Testis (tissue), 3 donors: ENCODE measurements around the gene TYW1B. TPM values are rescaled to one million over a fixed set of nuclear protein-coding genes. Genes with fewer than 3 reads are reported as not detected.
"Not testable (repeated sequence)": the region's sequence is repeated elsewhere in the genome, so short reads cannot be mapped to it uniquely, and the experiment has no call there.

Source experiments
- DNase-seq: peaks from one replicate; pipeline ENCODE4 v3.0.0-alpha.2; 2019
- H3K27ac ChIP-seq, 2 donors: fragments of 200-600 bp; sonication (generic); one replicate each; pipeline ENCODE4 v1.5.1; 2019
- H3K27me3 ChIP-seq: fragments of 200-600 bp; sonication (generic); one replicate; pipeline ENCODE4 v1.5.1; 2019
- H3K36me3 ChIP-seq: fragments of 200-600 bp; sonication (generic); one replicate; pipeline ENCODE4 v1.5.1; 2017; ENCODE audit warnings: low read depth; ENCODE audit errors: missing control alignments
- H3K4me1 ChIP-seq: fragments of 200-600 bp; sonication (generic); one replicate; pipeline ENCODE4 v1.5.1; 2019
- H3K4me3 ChIP-seq, 2 donors: fragments of 200-600 bp; sonication (generic); one replicate each; pipeline ENCODE4 v1.5.1; 2017 to 2019
- H3K9me3 ChIP-seq: fragments of 200-600 bp; sonication (generic); one replicate; pipeline ENCODE4 v1.5.1; 2017
- CTCF ChIP-seq, 3 experiments: fragments of 450-650 bp in 2 of 3; fragments of 200-600 bp in 1 of 3; sonication (generic) in 1 of 3; IDR thresholded peaks; one replicate each; pipeline ENCODE4 v1.5.1; 2016 to 2019; ENCODE audit warnings: antibody characterized with exemption in 3 of 3, mild to moderate bottlenecking in 2 of 3, moderate library complexity in 1 of 3
- POLR2A ChIP-seq: fragments of 450-650 bp; IDR thresholded peaks from one replicate; pipeline ENCODE4 v1.6.1; 2017; ENCODE audit warnings: antibody characterized with exemption, mild to moderate bottlenecking, moderate library complexity
- WGBS, 2 donors: methylation state at CpG; one replicate each; pipeline ENCODE4 v1.1.5; 2018; 5-methylcytosine and 5-hydroxymethylcytosine counted together
- intact Hi-C: fragments of 100-400 bp; cut with DNase I; formaldehyde crosslinking; loops from one replicate; pipeline ENCODE4 v1.15.1; 2023; ENCODE audit warnings: low total_unique reads
- polyA plus RNA-seq: library from polyadenylated mRNA; stranded (reverse); fragments of 350-450 nt; fragmentation: Illumina TruSeq; extraction: RNeasy Lipid Tissue Mini Kit (QIAGEN cat#74804); gene quantifications from one replicate; pipeline ENCODE4 v1.2.3, GENCODE V29; 2014; ENCODE audit warnings: low read depth, low replicate concordance; ENCODE audit not compliant: insufficient read depth
- total RNA-seq, 2 donors: library from RNA; depleted of rRNA; stranded (reverse); fragments of >200 nt; gene quantifications; one replicate each; pipeline ENCODE4 v1.2.3, GENCODE V29; 2016

Gene TYW1B
- total and polyA plus RNA-seq, 3 donors from 2014 or later: 8.9 to 11.3 (median 10.5) TPM

DNA sequence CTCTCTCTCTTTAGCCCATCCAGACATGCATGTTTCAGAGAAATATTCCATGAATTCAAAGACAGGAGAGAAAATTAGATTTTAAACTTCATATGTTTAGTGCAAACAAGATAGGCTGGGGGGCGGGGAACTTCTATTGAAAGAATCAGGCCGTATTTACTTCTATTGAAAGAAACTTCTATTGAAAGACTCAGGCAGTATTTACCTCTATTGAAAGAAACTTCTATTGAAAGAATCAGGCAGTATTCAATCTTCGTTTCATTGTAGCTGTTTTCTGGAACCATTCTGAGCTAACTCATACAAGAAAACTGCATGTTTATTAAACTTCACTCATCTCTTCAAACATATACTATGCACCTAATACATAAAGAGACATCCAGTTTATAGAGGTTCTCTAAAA lies 123.1 kb downstream of the TYW1B start:
- Histone ChIP-seq H3K27ac (no peak overlapping the region), H3K4me1 (no peaks in the 10 kb centered on the region), H3K27me3 (no peaks in the 10 kb centered on the region), H3K4me3 (no peak overlapping the region), H3K36me3 (no peaks in the 10 kb centered on the region), H3K9me3 (no peaks in the 10 kb centered on the region)
- 78 to 83% methylated on average over 3 of the region's 3 CpGs for WGBS, 2 donors
- TF ChIP-seq CTCF (IDR thresholded peaks at IDR 0.05): no peak
- TF ChIP-seq POLR2A: no peak
- intact Hi-C loops: no loop called here
- DNase-seq: no peak

GRCh38 chr7:72700548-72700947 lies 127.5 kb downstream of the TYW1B start:
- H3K27ac ChIP-seq, intact Hi-C loops, H3K36me3 ChIP-seq, H3K4me3 ChIP-seq, H3K9me3 ChIP-seq, DNase-seq, H3K4me1 ChIP-seq, H3K27me3 ChIP-seq: not testable (repeated sequence)
- 97 to 100% methylated on average over 1 of the region's 1 CpG for WGBS, 2 donors

DNA sequence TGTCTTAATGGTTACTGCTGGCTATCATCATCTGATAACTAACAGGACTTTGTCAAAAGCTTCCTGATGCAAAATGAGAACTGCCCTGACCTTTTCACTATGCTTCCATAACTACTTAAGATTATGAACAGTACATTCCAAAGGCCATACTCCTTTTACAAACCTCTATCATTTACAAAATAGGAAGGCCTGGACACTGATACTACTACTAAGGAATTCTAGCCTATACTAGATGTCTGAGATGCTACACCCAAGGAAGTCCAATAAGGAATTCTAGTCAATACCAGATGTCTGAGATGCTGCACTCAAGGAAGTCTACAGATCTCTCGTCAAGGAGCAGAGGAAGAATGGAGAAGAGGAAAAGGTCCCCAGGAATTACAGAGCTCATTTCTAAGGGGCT lies 130.9 kb downstream of the TYW1B start:
- intact Hi-C loops, H3K4me1 ChIP-seq: not testable (repeated sequence)

DNA sequence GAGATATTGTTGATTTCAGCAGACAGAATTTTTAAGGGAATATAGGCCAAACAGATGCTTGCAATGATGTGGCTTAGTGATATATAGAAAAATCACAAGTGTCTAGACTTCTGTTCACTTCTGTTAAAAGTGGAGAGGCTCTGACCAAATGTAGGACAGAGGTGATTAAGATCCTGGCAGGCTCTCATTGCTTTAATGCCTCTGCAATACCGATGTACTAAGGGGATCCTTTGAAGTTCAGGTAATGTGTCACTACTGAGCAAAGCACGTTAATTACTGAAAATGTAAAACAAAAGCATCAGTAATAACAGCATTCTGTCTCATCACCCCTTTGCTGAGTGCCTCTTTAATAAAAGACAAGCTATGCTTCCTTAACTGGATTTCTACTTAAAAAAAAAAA lies 131.4 kb downstream of the TYW1B start:
- H3K4me3 ChIP-seq, H3K27me3 ChIP-seq, H3K27ac ChIP-seq, H3K4me1 ChIP-seq, DNase-seq, H3K36me3 ChIP-seq, intact Hi-C loops, H3K9me3 ChIP-seq: not testable (repeated sequence)
- 45% methylated on average over 2 of the region's 2 CpGs; no CpG with 5 or more reads in 1 of the 2 donors for WGBS, 2 donors

More for the DNA sequence above, 130.9 kb downstream of the TYW1B start:
- H3K27ac ChIP-seq, H3K36me3 ChIP-seq, H3K27me3 ChIP-seq, H3K9me3 ChIP-seq, H3K4me3 ChIP-seq, DNase-seq: not testable (repeated sequence)
- WGBS, 2 donors: 60% methylated on average over 1 of the region's 1 CpG; no CpG with 5 or more reads in 1 of the 2 donors

DNA sequence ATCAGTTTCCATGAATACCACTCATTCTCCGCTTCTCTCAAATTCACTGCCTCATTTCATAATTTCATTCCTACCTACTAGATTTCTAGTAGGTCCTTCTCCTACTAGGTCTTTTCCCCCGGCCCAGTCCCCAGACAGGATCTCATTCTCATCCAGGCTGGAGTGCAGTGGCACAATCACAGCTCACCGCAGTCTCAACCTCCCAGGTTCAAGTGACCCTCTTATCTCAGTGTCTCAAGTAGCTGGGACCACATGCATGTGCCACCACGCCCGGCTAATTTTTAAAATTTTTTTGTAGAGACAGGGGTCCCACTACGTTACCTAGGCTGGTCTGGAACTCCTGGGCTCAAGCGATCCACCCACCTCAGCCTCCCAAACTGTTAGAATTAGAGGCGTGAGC lies 132.5 kb downstream of the TYW1B start:
- H3K9me3 ChIP-seq, H3K27ac ChIP-seq, H3K36me3 ChIP-seq, intact Hi-C loops, DNase-seq, H3K27me3 ChIP-seq, H3K4me3 ChIP-seq, H3K4me1 ChIP-seq: not testable (repeated sequence)
- WGBS, 2 donors: 92 to 96% methylated on average over 8 of the region's 8 CpGs

GRCh38 chr7:72691442-72691841 lies 136.6 kb downstream of the TYW1B start:
- intact Hi-C loops, H3K4me3 ChIP-seq, H3K36me3 ChIP-seq, H3K9me3 ChIP-seq, H3K4me1 ChIP-seq, DNase-seq, H3K27me3 ChIP-seq: not testable (repeated sequence)
- WGBS, 2 donors: 80 to 83% methylated on average over 2 of the region's 2 CpGs
- peak overlapping the region in 1 of 2 donors; percentile 71 for H3K27ac ChIP-seq

DNA sequence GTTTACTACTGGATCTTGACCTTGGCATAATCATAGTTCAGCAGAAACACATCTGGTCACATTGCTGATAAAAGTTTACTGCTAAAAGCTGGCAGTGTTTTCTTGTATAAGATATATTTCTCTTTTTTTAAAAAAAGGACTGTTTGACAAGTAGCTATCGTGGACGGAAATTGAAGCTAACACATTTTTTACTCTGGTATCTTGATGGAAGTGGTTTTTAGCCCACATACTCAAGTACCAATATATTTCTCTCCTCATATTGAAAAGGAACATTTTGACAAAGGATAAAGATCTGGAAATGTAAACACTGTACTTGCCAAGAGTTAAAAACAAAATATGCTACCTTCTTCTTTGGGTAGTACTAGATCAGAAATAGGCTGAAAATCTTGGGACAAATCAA lies 137.8 kb downstream of the TYW1B start:
- H3K27me3 ChIP-seq, intact Hi-C loops, H3K4me1 ChIP-seq, H3K9me3 ChIP-seq, H3K4me3 ChIP-seq, H3K36me3 ChIP-seq, DNase-seq: not testable (repeated sequence)
- H3K27ac ChIP-seq: peak overlapping the region in 1 of 2 donors; percentile 6
- WGBS, 2 donors: 42 to 54% methylated on average over 2 of the region's 2 CpGs

GRCh38 chr7:72689344-72689743 lies 138.7 kb downstream of the TYW1B start:
- H3K9me3 ChIP-seq, H3K36me3 ChIP-seq, DNase-seq, H3K27ac ChIP-seq, H3K4me3 ChIP-seq, intact Hi-C loops, H3K4me1 ChIP-seq, H3K27me3 ChIP-seq: not testable (repeated sequence)
- 73 to 94% methylated on average over 1 of the region's 1 CpG for WGBS, 2 donors

DNA sequence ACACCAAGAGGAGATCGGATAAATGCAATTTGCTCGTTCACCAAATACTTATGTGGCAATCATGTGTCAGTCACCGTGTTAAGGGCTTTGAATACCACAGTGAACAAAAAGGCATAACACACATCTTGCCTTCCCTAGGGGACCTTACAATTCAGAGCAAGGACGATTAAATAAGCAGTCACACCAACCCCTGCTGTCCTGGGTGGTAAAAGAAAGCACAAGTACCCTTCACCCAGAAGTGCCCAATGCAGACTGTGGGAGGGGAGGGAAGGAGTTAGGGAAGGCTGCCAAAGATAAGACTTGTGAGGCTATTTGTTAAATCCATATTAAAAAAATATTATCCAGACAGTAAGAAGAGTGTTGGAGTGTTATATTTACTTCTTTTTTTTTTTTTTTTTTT lies 146.8 kb downstream of the TYW1B start:
- H3K27ac ChIP-seq, H3K9me3 ChIP-seq, H3K4me1 ChIP-seq, H3K27me3 ChIP-seq, H3K4me3 ChIP-seq, intact Hi-C loops, H3K36me3 ChIP-seq: not testable (repeated sequence)
- DNase-seq: peak; percentile 35
- 77 to 82% methylated on average over 4 of the region's 4 CpGs for WGBS, 2 donors

GRCh38 chr7:72676880-72677279 lies 151.1 kb downstream of the TYW1B start:
- DNase-seq, intact Hi-C loops, H3K36me3 ChIP-seq, H3K27me3 ChIP-seq, H3K4me3 ChIP-seq, H3K27ac ChIP-seq, H3K4me1 ChIP-seq, H3K9me3 ChIP-seq: not testable (repeated sequence)
- 86 to 90% methylated on average over 6 of the region's 6 CpGs for WGBS, 2 donors

DNA sequence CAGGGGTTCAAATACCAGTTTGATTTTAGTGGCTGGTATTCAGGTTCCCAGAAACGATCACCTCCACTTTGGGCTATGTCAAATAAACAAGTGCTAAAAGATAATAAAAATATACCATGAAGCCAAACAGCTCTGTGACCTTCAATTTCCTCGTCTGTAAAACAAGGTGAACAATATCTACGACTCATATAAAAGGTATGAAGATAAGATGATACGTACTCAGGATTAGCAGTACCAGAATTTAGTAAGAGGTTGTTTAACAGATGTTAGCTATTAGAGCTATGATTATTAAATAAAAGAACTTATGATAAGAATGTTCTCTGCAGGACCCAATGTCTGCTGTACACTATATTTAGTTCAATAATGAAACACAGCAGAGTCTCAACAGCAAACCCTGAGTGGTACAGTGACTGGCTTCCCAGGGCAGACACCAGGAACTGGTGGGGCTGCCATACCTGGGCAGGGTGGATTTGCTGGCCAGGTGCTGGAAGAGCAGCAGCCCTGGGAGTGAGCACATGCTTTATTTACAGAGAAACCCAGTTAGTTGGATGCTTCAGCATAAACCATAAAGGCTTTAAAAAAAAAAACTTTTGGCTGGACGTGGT lies 151.8 kb downstream of the TYW1B start:
- DNase-seq, H3K4me3 ChIP-seq, H3K27me3 ChIP-seq, H3K4me1 ChIP-seq, H3K9me3 ChIP-seq, H3K36me3 ChIP-seq, intact Hi-C loops, H3K27ac ChIP-seq: not testable (repeated sequence)
- WGBS, 2 donors: 41 to 68% methylated on average over 5 of the region's 5 CpGs

DNA sequence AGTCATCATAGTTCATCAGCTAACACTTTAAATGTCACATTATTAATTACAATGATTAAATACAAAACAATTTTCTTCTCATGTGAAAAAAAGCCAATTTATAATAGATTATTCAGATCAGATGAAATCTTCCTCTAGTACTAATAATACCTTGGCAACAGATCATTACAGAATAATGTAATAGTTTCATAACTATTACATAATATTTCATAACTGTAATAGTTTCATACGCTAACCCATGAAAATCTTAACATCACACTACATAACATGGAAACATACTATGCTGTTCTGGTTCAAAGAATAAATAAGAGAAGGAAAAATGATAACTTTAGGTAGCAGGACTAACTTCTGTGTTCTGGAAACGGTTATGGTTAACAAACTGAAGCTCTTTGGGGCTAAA lies 152.3 kb downstream of the TYW1B start:
- H3K4me1 ChIP-seq, intact Hi-C loops, DNase-seq, H3K36me3 ChIP-seq, H3K27me3 ChIP-seq, H3K9me3 ChIP-seq, H3K4me3 ChIP-seq, H3K27ac ChIP-seq: not testable (repeated sequence)
- WGBS, 2 donors: 83 to 87% methylated on average over 2 of the region's 2 CpGs
